ENCODE measurements around the gene NHERF1.

The NHERF1 gene

DNA sequence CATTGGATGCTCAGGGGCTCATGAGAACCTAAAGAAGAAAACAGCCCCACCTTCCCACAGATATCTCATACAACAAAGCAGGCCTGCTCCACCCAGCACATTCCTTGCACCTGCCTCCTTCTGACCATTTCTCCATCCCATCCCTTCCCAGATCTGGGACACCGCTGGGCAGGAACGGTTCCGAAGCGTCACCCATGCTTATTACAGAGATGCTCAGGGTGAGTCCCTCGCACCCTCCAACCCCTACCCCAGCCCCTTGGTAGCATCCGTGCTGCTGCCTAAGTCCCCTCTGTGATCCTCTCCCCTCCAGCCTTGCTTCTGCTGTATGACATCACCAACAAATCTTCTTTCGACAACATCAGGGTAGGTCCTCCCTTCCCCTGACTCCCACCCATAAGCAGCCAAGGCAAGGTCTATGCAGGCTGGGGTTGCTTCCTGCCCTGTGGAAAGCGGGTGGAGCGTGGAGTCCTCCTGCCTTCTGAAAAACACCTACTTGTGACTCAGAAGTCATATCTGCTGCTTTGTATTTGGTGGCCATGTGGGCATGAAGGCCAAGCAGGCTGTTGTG lies 5.4 kb upstream of the NHERF1 start:
- Histone ChIP-seq H3F3A (ENCODE audit: insufficient read depth) (peaks cover 3% of the 10 kb centered on the region; the same call in 1 of the 2 replicates), H3K36me3 (ENCODE audit: low read length) (no peaks in the 10 kb centered on the region), H3K27me3 (ENCODE audit: low read length) (no peaks in the 10 kb centered on the region), H3K27ac (ENCODE audit: low read depth, low read length) (no peak overlapping the region), H3K4me2 (ENCODE audit: low read depth, low read length, poor library complexity, severe bottlenecking) (no peak overlapping the region), H4K20me1 (ENCODE audit: low read depth, low read length) (no peaks in the 10 kb centered on the region), H3K9me3 (ENCODE audit: insufficient read depth, low read length) (no peaks in the 10 kb centered on the region), H2AFZ (ENCODE audit: low read depth, low read length, severe bottlenecking) (no peak overlapping the region), H3K4me3 (ENCODE audit: insufficient read depth, low read length, poor library complexity, severe bottlenecking) (no peak overlapping the region), H3K9me2 (replicated peaks; ENCODE audit: insufficient read depth, low read length) (no peaks in the 10 kb centered on the region), H3K9ac (ENCODE audit: low read length) (no peak overlapping the region), H3K79me2 (ENCODE audit: insufficient read depth, low read length) (no peaks in the 10 kb centered on the region)
- TF ChIP-seq, protein P1, sequence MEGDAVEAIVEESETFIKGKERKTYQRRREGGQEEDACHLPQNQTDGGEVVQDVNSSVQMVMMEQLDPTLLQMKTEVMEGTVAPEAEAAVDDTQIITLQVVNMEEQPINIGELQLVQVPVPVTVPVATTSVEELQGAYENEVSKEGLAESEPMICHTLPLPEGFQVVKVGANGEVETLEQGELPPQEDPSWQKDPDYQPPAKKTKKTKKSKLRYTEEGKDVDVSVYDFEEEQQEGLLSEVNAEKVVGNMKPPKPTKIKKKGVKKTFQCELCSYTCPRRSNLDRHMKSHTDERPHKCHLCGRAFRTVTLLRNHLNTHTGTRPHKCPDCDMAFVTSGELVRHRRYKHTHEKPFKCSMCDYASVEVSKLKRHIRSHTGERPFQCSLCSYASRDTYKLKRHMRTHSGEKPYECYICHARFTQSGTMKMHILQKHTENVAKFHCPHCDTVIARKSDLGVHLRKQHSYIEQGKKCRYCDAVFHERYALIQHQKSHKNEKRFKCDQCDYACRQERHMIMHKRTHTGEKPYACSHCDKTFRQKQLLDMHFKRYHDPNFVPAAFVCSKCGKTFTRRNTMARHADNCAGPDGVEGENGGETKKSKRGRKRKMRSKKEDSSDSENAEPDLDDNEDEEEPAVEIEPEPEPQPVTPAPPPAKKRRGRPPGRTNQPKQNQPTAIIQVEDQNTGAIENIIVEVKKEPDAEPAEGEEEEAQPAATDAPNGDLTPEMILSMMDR (IDR thresholded peaks at IDR 0.05; ENCODE audit: insufficient read depth, low read length, poor library complexity, severe bottlenecking) = no peak
- TF ChIP-seq EZH2phosphoT487 (conservative IDR thresholded peaks at IDR 0.05; ENCODE audit: low read length) = no peak

DNA sequence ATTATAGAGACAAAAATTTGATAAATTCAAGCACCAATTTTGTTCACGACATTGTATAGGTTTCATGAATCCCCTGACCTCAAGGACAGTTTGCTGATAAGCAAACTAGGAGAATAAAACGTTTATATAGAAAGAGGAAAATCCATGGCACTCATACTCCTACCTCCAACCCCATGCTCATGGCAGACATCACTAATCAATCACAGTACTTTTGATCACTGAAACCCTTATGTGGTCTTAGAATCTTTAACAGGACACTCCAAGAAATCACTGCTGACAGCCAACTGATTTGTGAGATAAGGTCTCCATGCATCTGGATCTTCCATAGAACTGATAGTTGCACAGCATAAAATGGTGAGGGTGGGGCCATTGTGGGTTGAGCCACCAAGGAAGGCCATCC lies 4.7 kb upstream of the NHERF1 start:
- Histone ChIP-seq H3K79me2 (ENCODE audit: insufficient read depth, low read length) (no peaks in the 10 kb centered on the region), H3K4me3 (ENCODE audit: insufficient read depth, low read length, poor library complexity, severe bottlenecking) (no peak overlapping the region), H2AFZ (ENCODE audit: low read depth, low read length, severe bottlenecking) (no peak overlapping the region), H3K4me2 (ENCODE audit: low read depth, low read length, poor library complexity, severe bottlenecking) (no peak overlapping the region), H4K20me1 (ENCODE audit: low read depth, low read length) (no peaks in the 10 kb centered on the region), H3F3A (ENCODE audit: insufficient read depth) (peaks cover 3% of the 10 kb centered on the region; the same call in 1 of the 2 replicates), H3K36me3 (ENCODE audit: low read length) (no peaks in the 10 kb centered on the region), H3K27me3 (ENCODE audit: low read length) (no peaks in the 10 kb centered on the region), H3K9ac (ENCODE audit: low read length) (no peak overlapping the region), H3K9me2 (replicated peaks; ENCODE audit: insufficient read depth, low read length) (no peaks in the 10 kb centered on the region), H3K27ac (ENCODE audit: low read depth, low read length) (no peak overlapping the region), H3K9me3 (ENCODE audit: insufficient read depth, low read length) (no peaks in the 10 kb centered on the region)
- no peak for TF ChIP-seq EZH2phosphoT487 (conservative IDR thresholded peaks at IDR 0.05; ENCODE audit: low read length)
- TF ChIP-seq, protein P1 (IDR thresholded peaks at IDR 0.05; ENCODE audit: insufficient read depth, low read length, poor library complexity, severe bottlenecking) = no peak

DNA sequence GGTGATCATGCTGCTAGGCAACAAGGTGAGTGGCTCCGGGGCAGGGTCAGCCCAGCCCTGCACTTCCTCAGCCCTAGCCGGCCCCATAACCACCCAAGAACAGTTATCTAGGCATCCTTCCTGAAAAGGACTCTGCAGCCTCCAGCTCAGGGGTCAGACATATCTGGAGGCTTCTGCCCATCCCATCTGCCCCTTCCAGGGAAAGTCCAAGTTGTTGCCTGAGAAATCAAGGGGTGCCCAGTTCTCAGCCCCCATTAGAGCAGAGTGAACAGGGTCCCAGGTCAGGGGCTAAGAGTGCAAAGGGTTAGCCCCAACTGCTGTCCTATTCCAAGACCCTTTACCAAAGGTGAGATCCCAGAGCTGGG lies 4.1 kb upstream of the NHERF1 start:
- Histone ChIP-seq H3K36me3 (ENCODE audit: low read length) (no peaks in the 10 kb centered on the region), H4K20me1 (ENCODE audit: low read depth, low read length) (no peaks in the 10 kb centered on the region), H3K27ac (ENCODE audit: low read depth, low read length) (no peak overlapping the region), H3K9me3 (ENCODE audit: insufficient read depth, low read length) (no peaks in the 10 kb centered on the region), H3F3A (ENCODE audit: insufficient read depth) (peaks cover 3% of the 10 kb centered on the region; the same call in 1 of the 2 replicates), H3K4me2 (ENCODE audit: low read depth, low read length, poor library complexity, severe bottlenecking) (no peak overlapping the region), H3K27me3 (ENCODE audit: low read length) (no peaks in the 10 kb centered on the region), H3K4me3 (ENCODE audit: insufficient read depth, low read length, poor library complexity, severe bottlenecking) (no peak overlapping the region), H2AFZ (ENCODE audit: low read depth, low read length, severe bottlenecking) (no peak overlapping the region), H3K9ac (ENCODE audit: low read length) (no peak overlapping the region), H3K9me2 (replicated peaks; ENCODE audit: insufficient read depth, low read length) (no peaks in the 10 kb centered on the region), H3K79me2 (ENCODE audit: insufficient read depth, low read length) (peaks cover 4% of the 10 kb centered on the region)
- TF ChIP-seq, protein P1 (IDR thresholded peaks at IDR 0.05; ENCODE audit: insufficient read depth, low read length, poor library complexity, severe bottlenecking) = no peak
- TF ChIP-seq EZH2phosphoT487 (conservative IDR thresholded peaks at IDR 0.05; ENCODE audit: low read length) = no peak
